Kasumi-1 (cell line): Measurements from ENCODE around the gene OTOG.

Experiments
- DNase-seq, 2 experiments: peaks; one replicate each; lab custom pipeline; 2025; lab: John Stamatoyannopoulos, UW

Gene OTOG

GRCh38 chr11:17633279-17633986 is 86.4 kb downstream of the OTOG start:
- no peak for DNase-seq

- no peak for DNase-seq
Observed at GRCh38 chr11:17633987-17634775, 87.1 kb downstream of the OTOG start.

GRCh38 chr11:17634776-17635550 is 87.9 kb downstream of the OTOG start:
- no peak for DNase-seq

GRCh38 chr11:17635551-17635938 is 88.5 kb downstream of the OTOG start:
- no peak for DNase-seq

- no peak for DNase-seq
Observed at GRCh38 chr11:17636721-17637120, 89.7 kb downstream of the OTOG start.

DNA sequence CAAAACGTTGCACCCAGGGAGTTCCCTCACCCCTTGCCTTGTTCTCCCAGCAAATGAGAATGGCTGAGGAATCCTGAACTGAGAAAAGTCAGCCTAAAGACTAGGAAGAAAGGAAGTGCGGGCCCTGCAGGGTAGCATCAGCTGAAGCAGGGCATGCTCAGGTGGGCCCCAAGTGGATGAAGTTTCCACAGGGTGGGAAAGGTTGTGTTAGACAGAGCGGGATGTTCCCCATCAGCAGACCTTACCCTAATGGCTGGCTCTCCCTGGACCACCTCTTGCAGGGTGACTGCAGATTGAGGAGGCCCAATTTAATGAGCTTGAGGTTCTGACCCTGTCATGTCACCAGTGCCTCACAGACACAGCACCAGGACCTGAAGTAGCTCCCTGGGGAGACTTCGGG is 90.8 kb downstream of the OTOG start:
- DNase-seq: no peak

DNA sequence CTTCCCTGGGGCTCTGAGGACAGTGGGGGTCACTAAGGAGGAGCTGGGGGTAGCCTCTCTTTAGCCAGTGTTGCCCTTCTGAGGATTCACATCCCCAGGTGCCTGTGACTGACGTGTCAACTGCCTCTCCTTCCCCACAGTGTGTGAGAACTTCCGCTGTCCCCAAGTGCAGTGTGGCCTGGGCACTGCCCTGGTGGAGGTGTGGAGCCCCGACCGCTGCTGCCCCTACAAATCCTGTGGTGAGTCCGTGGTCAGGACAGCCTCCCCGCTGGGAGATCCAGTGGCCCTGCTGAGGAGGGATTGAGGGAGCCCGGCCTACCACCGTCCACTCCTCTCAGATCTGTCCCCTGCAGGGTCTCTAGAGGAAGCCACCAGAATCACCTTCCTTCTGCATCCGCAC is 91.3 kb downstream of the OTOG start:
- DNase-seq: no peak

- no peak for DNase-seq
Observed at GRCh38 chr11:17639091-17639490, 92.0 kb downstream of the OTOG start.

- no peak for DNase-seq
Observed at GRCh38 chr11:17639781-17640180, 92.7 kb downstream of the OTOG start.

- no peak for DNase-seq
Observed at GRCh38 chr11:17640493-17641164, 93.6 kb downstream of the OTOG start.

DNA sequence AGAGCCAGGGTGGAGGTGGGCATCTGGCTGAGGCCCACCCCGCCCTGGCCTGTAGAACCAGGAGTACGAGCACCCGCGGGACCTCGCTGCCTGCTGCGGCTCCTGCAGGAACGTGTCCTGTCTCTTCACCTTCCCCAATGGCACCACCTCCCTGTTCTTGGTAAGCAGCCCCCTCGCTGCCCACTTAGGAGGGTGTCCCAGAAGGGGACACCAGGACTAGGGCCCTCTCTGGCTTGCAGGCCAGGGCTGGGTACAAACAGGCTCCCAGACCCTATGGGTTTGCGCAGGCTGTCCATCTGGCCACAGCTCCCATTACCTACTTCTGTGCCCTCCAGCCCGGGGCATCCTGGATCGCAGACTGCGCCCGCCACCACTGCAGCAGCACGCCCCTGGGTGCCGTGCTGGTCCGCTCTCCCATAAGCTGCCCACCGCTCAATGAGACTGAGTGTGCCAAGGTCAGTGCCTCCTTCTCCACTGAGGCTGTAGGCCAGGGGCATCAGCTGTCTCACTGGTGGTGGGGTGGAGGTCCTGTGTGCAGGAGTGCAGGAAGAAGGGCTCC is 94.8 kb downstream of the OTOG start:
- DNase-seq: no peak

- DNase-seq: no peak
Observed at GRCh38 chr11:17642370-17642769, 95.3 kb downstream of the OTOG start.

DNA sequence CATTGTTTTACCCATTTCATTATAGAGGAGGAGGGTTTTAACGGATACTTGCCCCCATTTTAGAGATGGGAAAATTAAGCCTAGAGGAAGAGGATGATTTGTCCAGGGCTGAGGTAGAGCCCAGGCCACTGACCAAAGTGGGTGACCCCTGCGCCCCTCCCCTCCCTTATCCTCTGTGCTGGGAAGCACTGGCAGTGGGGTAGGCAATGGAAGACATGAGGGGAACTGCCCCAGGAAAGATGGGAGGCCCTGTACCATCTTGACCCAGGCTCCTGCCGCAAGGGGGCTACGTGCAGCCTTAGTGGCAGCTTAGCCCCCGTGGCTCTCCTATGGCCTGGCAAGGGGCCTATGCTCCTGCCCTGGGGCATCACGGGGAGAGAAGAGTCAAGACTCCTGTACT is 95.9 kb downstream of the OTOG start:
- DNase-seq: no peak

- DNase-seq: no peak
Observed at GRCh38 chr11:17643506-17644405, 96.7 kb downstream of the OTOG start.

DNA sequence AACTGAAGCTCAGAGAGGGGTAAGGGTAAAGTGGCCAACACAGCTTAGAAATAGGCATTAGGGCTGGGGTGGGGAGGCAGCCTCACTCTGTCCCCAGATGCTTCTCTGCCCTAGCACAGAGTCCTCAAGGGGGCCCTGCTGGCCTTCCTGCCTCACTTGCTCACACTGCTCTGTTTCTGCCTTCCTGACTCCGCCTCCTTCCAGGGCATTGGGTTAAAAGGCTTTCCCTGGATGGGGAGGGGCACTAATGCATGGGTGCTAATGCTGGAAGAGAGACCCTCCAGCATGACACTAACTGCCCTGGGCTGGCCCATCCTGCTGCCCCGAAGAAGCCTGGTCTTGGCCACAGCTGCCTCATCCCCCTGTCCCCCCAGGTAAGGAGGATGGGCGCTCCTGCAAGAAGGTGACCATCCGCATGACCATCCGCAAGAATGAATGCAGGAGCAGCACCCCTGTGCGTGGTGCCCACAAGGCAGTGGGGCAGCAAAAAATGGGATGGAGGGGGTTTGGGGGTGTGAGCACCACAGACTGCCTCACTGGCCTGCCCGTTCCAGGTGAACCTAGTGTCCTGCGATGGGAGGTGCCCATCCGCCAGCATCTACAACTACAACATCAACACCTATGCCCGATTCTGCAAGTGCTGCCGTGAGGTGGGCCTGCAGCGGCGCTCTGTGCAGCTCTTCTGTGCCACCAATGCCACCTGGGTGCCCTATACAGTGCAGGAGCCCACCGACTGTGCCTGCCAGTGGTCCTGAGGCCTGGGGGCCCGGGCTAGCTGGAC is 98.3 kb downstream of the OTOG start:
- no peak for DNase-seq

DNA sequence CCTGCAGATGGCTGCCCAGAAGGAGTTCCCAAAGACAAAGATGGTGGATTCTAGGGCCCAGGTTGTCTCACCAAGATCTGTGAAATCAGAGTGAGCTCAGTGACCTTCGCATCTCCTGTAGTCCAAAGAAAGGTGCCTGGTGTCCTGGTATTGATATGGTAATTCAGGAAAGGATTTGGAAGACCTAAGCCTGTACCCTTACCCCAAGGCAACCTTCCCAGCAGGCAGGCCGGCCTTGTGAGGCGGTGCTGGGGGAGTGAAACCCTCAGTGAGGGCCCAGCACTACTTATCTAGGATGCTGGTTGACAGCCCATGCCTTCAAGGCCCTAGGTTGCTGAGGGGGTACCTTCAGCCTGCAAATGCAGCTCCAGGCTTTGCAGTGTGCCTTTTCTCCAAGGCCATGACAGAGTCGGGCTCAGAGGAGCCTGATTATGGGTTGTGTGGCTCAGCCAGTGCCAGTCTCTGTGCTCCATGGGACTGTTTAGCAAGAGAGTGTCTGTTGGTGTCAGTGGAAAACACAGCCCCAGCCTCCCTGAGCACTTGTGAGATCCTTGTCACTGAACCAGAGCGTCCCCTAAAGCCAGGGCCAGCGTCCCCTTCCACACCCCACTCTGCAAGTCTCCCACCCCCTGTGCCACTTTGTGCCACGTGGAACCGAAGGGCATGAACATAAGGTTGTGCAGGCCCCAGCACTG is 99.5 kb downstream of the OTOG start:
- no peak for DNase-seq

DNA sequence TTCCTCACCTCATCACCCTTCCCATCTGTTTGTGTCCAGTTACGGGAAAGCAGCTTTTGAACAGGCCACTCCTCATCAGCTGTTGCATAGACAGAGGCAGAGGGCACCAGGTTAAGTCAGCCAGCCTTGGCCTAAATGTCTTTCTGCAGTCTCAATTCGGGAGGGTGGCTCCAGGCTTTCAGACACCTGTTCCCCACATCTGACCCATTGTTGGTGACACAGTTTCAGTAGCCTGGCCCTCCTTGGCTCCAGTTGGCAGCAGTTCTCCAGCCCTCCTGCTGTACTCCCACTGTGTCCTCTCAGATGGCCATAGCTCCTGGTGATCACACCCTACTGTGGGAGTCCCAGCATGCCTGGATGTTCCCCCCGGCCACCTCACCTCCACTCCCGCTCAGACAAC is 101.5 kb downstream of the OTOG start:
- no peak for DNase-seq

DNA sequence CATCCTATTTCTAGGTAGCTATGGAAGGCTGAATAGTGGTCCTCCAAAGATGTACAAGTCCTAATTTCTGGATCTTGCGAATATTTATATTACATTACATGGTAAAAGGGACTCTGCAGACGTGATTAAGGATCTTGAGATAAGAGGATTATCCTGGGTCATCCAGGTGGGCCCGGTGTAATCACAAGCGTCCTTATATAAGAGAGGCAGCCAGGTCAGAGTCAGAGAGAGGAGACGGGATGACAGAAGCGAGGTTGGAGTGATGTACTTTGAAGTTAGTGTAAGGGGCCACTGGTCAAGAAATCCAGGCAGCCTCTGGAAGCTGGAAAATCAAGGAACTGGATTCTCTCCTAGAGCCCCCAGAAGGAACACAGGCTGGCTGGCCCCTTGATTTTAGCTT is 102.2 kb downstream of the OTOG start:
- DNase-seq: no peak

GRCh38 chr11:17649696-17650095 is 102.6 kb downstream of the OTOG start:
- no peak for DNase-seq
